AG04449 (cell line): ENCODE data around the gene TREX2.

Source experiments
- CTCF ChIA-PET: fragments of 350-600 bp; formaldehyde crosslinking; extraction: SDS; loops from one replicate; lab custom pipeline; 2021; ENCODE audit warnings: antibody characterized with exemption; lab: Yijun Ruan, JAX
- POLR2A ChIA-PET: fragments of 400-600, 350-600 bp; formaldehyde crosslinking; extraction: SDS; loops from one replicate; lab custom pipeline; 2020; ENCODE audit warnings: antibody characterized with exemption, inconsistent platforms; lab: Yijun Ruan, JAX
- DNase-seq: peaks from one replicate; pipeline ENCODE4 v3.0.0-alpha.2; 2010; ENCODE audit warnings: low read depth, low spot score
- H3K4me3 ChIP-seq: 2 replicates; pipeline ENCODE4 v1.5.1; 2011; ENCODE audit warnings: low read depth, mild to moderate bottlenecking, control low read depth, low read length
- CTCF ChIP-seq: IDR thresholded peaks from one replicate; pipeline ENCODE4 v1.5.1; 2011; ENCODE audit warnings: mild to moderate bottlenecking, moderate library complexity, low read length, control low read depth, inconsistent platforms; ENCODE audit not compliant: insufficient read depth; ENCODE audit errors: missing control alignments

The TREX2 gene

GRCh38 chrX:153492543-153492942 lies 46.7 kb upstream of the TREX2 start:
- no peak for TF ChIP-seq CTCF
- DNase-seq = no peak
- no peak overlapping the region for H3K4me3 ChIP-seq
- CTCF ChIA-PET = interaction anchor here (1.8 to 8.1 kb wide), 2 partner anchors 15 to 21 kb away, joined by 12 to 90 read pairs; partner anchors contain the start of gene HAUS7
- POLR2A ChIA-PET = interaction anchor here (1.3 kb wide), 1 partner anchor 16 kb away, joined by 7 read pairs; no protein-coding TSS in a partner anchor

GRCh38 chrX:153491918-153492317 lies 46.1 kb upstream of the TREX2 start:
- ChIA-PET CTCF (interaction anchor here (1.2 to 8.1 kb wide), 4 partner anchors 15 to 31 kb away, joined by 3 to 90 read pairs (median 9); partner anchors contain the start of gene HAUS7), POLR2A (interaction anchor here (1.3 kb wide), 1 partner anchor 16 kb away, joined by 7 read pairs; no protein-coding TSS in a partner anchor)
- no peak for TF ChIP-seq CTCF
- no peak for DNase-seq
- no peak overlapping the region for H3K4me3 ChIP-seq

GRCh38 chrX:153491351-153491914 lies 45.6 kb upstream of the TREX2 start:
- H3K4me3 ChIP-seq = no peak overlapping the region
- DNase-seq = no peak
- ChIA-PET CTCF (interaction anchor here (0.8 to 8.1 kb wide), 6 partner anchors 9 to 33 kb away, joined by 3 to 90 read pairs (median 5); partner anchors contain the start of gene HAUS7), POLR2A (interaction anchor here (1.3 kb wide), 1 partner anchor 15 kb away, joined by 7 read pairs; no protein-coding TSS in a partner anchor)
- no peak for TF ChIP-seq CTCF

GRCh38 chrX:153490217-153490930 lies 44.5 kb upstream of the TREX2 start:
- TF ChIP-seq CTCF = no peak
- CTCF ChIA-PET = interaction anchor here (0.8 to 3.2 kb wide), 8 partner anchors 8 to 32 kb away, joined by 3 to 27 read pairs (median 5); partner anchors contain the start of gene HAUS7
- POLR2A ChIA-PET = no interaction called here
- DNase-seq = no peak
- no peak overlapping the region for H3K4me3 ChIP-seq

GRCh38 chrX:153488231-153488914 lies 42.5 kb upstream of the TREX2 start:
- CTCF ChIA-PET = interaction anchor here (1.5 to 3.2 kb wide), 3 partner anchors 13 to 19 kb away, joined by 3 to 27 read pairs (median 13); partner anchors contain the start of gene HAUS7
- no peak for DNase-seq
- H3K4me3 ChIP-seq = no peak overlapping the region
- TF ChIP-seq CTCF = no peak
- POLR2A ChIA-PET = no interaction called here

- no peak overlapping the region for H3K4me3 ChIP-seq
- CTCF ChIA-PET = no interaction called here
- DNase-seq = no peak
- POLR2A ChIA-PET = interaction anchor here (0.7 kb wide), 1 partner anchor 95 kb away, joined by 4 read pairs; no protein-coding TSS in a partner anchor
- no peak for TF ChIP-seq CTCF
These were observed 41.8 kb upstream of the TREX2 start for GRCh38 chrX:153487590-153488071.
